Naive thymus-derived CD4-positive, alpha-beta T cell (primary cell): ENCODE measurements around the gene EIF6. TPM values are rescaled to one million over a fixed set of nuclear protein-coding genes. Genes with fewer than 3 reads are reported as not detected.
A peak's percentile ranks its signal among the peaks of the same experiment; 100 is the strongest.
"Not testable (repeated sequence)": the region's sequence is repeated elsewhere in the genome, so short reads cannot be mapped to it uniquely, and the experiment has no call there.

Source experiments
- ATAC-seq: fragments of 150-1000 bp; cut with Tn5 transposase; 2 replicates; pipeline ENCODE4 v1.10.0; 2021; ENCODE audit warnings: mild to moderate bottlenecking, moderate library complexity
- CTCF ChIA-PET: fragments of 350-600 bp; sonication (Branson Sonifier 250); formaldehyde crosslinking; loops from one replicate; lab custom pipeline; 2021; ENCODE audit warnings: antibody characterized with exemption; lab: Charles Lee
- POLR2A ChIA-PET: fragments of 350-600 bp; sonication (Branson Sonifier 250); formaldehyde crosslinking; loops from one replicate; lab custom pipeline; 2021; ENCODE audit warnings: antibody characterized with exemption, inconsistent platforms; lab: Charles Lee
- DNase-seq, 9 donors: peaks; one replicate each; pipeline versions ENCODE4 v3.0.0 to v3.0.0-alpha.2; 2020 to 2022; ENCODE audit warnings: mixed read lengths in 1 of 9
- H3K27ac ChIP-seq: one replicate; pipeline ENCODE4 v1.7.0; 2013; ENCODE audit warnings: mild to moderate bottlenecking, low read depth, low read length, moderate library complexity
- H3K27me3 ChIP-seq, 2 donors: one replicate each; pipeline ENCODE4 v1.7.0; 2013; ENCODE audit warnings: low read length in 2 of 2, mild to moderate bottlenecking in 2 of 2, moderate library complexity in 2 of 2; ENCODE audit not compliant: control insufficient read depth in 2 of 2, insufficient read depth in 2 of 2
- H3K36me3 ChIP-seq, 3 experiments: 1 replicate in 2 of 3; 2 replicates in 1 of 3; pipeline ENCODE4 v1.7.0; 2013; ENCODE audit warnings: low read length in 3 of 3, mild to moderate bottlenecking in 3 of 3, moderate library complexity in 1 of 3; ENCODE audit not compliant: insufficient read depth in 3 of 3, control insufficient read depth in 2 of 3
- H3K4me1 ChIP-seq, 2 donors: one replicate each; pipeline ENCODE4 v1.7.0; 2013; ENCODE audit warnings: low read length in 2 of 2, mild to moderate bottlenecking in 2 of 2, moderate library complexity in 1 of 2; ENCODE audit not compliant: control insufficient read depth in 2 of 2, insufficient read depth in 2 of 2
- H3K4me3 ChIP-seq: 2 replicates; pipeline ENCODE4 v1.7.0; 2013; ENCODE audit warnings: mild to moderate bottlenecking, low read length
- H3K9me3 ChIP-seq, 3 experiments: 1 replicate in 2 of 3; 2 replicates in 1 of 3; pipeline ENCODE4 v1.7.0; 2013; ENCODE audit warnings: low read length in 3 of 3; ENCODE audit not compliant: control insufficient read depth in 2 of 3
- H3K27ac Mint-ChIP-seq, 9 donors: one replicate each; pipeline ENCODE4 v1.8.0; 2020 to 2022; ENCODE audit warnings: mixed read lengths in 9 of 9, mild to moderate bottlenecking in 8 of 9, moderate library complexity in 5 of 9, inconsistent platforms in 2 of 9
- H3K27me3 Mint-ChIP-seq, 5 donors: one replicate each; pipeline ENCODE4 v1.8.0; 2021 to 2022; ENCODE audit warnings: mixed read lengths in 5 of 5, mild to moderate bottlenecking in 1 of 5
- H3K36me3 Mint-ChIP-seq, 5 donors: one replicate each; pipeline ENCODE4 v1.8.0; 2020 to 2022; ENCODE audit warnings: mixed read lengths in 5 of 5, mild to moderate bottlenecking in 3 of 5, inconsistent platforms in 1 of 5
- H3K4me1 Mint-ChIP-seq, 7 donors: one replicate each; pipeline ENCODE4 v1.8.0; 2020 to 2022; ENCODE audit warnings: mixed read lengths in 7 of 7, mild to moderate bottlenecking in 3 of 7, inconsistent platforms in 1 of 7
- H3K4me3 Mint-ChIP-seq, 10 donors: one replicate each; pipeline ENCODE4 v1.8.0; 2020 to 2022; ENCODE audit warnings: mild to moderate bottlenecking in 10 of 10, mixed read lengths in 10 of 10, moderate library complexity in 6 of 10, inconsistent platforms in 2 of 10
- H3K9me3 Mint-ChIP-seq, 11 donors: one replicate each; pipeline ENCODE4 v1.8.0; 2020 to 2022; ENCODE audit warnings: mixed read lengths in 11 of 11, mild to moderate bottlenecking in 4 of 11, inconsistent platforms in 1 of 11, moderate library complexity in 1 of 11
- intact Hi-C, 2 donors: fragments of 100-400 bp; cut with micrococcal nuclease; formaldehyde crosslinking; loops; one replicate each; pipeline ENCODE4 v1.15.1; 2023
- polyA plus RNA-seq, 2 donors: library from polyadenylated mRNA; unstranded; fragments of 300-500 nt; fragmentation: Illumina TruSeq; gene quantifications; one replicate each; pipeline ENCODE4 v1.2.3, GENCODE V29; 2021
- total RNA-seq, 6 experiments: library from RNA in 5 of 6; stranded (reverse) in 5 of 6; gene quantifications; 1 replicate in 5 of 6; 2 replicates in 1 of 6; pipeline ENCODE4 v1.2.3 and lab custom pipeline; 2021 to 2026

Gene EIF6
- total and polyA plus RNA-seq, 7 experiments from 2014 or later: 35.4 to 150 (median 55.2) TPM

DNA sequence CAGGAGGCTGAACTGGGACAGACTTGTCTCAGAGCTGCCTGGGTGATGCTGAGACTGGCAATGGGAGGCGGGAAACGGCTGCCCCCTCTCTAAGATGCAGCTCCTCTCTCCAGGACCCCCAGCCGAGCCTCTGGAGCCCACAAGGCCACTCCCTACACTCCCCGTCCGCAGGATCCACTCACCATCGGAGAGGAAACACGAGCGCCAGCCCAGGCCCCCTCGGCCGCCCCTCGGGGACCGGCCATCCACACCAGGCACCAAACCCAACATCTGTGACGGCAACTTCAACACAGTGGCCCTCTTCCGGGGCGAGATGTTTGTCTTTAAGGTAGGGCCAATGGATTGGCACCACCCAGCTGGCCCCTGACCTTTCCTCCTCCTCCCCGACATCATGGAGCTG is 17.5 kb downstream of the EIF6 start:
- H3K4me1 Mint-ChIP-seq: peaks cover 0 to 25% (median 11%) of the 10 kb centered on the region in 7 donors
- no peak overlapping the region for H3K4me3 Mint-ChIP-seq
- H3K36me3 Mint-ChIP-seq: peaks cover 0 to 35% (median 9%) of the 10 kb centered on the region in 5 donors
- DNase-seq: no peak
- ATAC-seq: no peak
- H3K9me3 Mint-ChIP-seq: no peaks in the 10 kb centered on the region
- no peak overlapping the region for H3K27ac ChIP-seq
- no peaks in the 10 kb centered on the region for H3K27me3 ChIP-seq
- intact Hi-C loops: loop anchor here in 1 of 2 donors (5.0 kb wide), 1 partner anchor 435 kb away; no protein-coding TSS in a partner anchor
- no peaks in the 10 kb centered on the region for H3K27me3 Mint-ChIP-seq
- H3K9me3 ChIP-seq: no peaks in the 10 kb centered on the region
- no peaks in the 10 kb centered on the region for H3K4me1 ChIP-seq
- POLR2A ChIA-PET: no interaction called here
- H3K36me3 ChIP-seq: peaks cover 0 to 61% (median 6%) of the 10 kb centered on the region in 3 experiments
- no peak overlapping the region for H3K4me3 ChIP-seq
- CTCF ChIA-PET: no interaction called here
- H3K27ac Mint-ChIP-seq: peak overlapping the region in 1 of 9 donors; percentile 23

DNA sequence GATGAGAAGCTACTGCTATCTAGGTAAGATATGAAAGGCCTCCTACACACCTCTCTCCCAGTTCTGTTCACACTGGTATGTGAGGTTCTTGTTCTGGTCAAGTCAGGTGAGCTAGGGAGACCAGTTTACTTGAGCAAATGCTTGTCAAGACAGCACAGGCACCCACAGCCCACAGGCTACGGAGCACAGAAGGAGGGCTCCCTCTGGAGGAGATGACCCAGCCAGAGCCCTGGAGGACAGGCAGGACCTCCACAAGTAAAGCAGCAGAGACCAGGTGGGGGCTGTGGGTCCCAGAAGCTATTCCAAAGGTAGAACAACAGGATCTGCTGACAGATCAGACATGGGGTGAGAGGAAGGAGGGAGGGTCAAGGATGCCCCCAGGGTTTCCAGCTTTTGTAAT is 19.8 kb downstream of the EIF6 start:
- peaks cover 0 to 55% (median 6%) of the 10 kb centered on the region in 3 experiments for H3K36me3 ChIP-seq
- no peak overlapping the region for H3K4me3 Mint-ChIP-seq
- no peaks in the 10 kb centered on the region for H3K4me1 ChIP-seq
- no peaks in the 10 kb centered on the region for H3K9me3 ChIP-seq
- no peaks in the 10 kb centered on the region for H3K9me3 Mint-ChIP-seq
- intact Hi-C loops: loop anchor here in 1 of 2 donors (5.0 kb wide), 1 partner anchor 432 kb away; no protein-coding TSS in a partner anchor
- ChIA-PET POLR2A (no interaction called here), CTCF (no interaction called here)
- no peaks in the 10 kb centered on the region for H3K27me3 ChIP-seq
- no peak for ATAC-seq
- peaks cover 0 to 28% (median 9%) of the 10 kb centered on the region in 5 donors for H3K36me3 Mint-ChIP-seq
- no peak for DNase-seq
- H3K27ac Mint-ChIP-seq: peak overlapping the region in 1 of 9 donors; percentile 14
- no peaks in the 10 kb centered on the region for H3K27me3 Mint-ChIP-seq
- H3K27ac ChIP-seq: no peak overlapping the region
- peaks cover 0 to 21% (median 8%) of the 10 kb centered on the region in 7 donors for H3K4me1 Mint-ChIP-seq
- no peak overlapping the region for H3K4me3 ChIP-seq

DNA sequence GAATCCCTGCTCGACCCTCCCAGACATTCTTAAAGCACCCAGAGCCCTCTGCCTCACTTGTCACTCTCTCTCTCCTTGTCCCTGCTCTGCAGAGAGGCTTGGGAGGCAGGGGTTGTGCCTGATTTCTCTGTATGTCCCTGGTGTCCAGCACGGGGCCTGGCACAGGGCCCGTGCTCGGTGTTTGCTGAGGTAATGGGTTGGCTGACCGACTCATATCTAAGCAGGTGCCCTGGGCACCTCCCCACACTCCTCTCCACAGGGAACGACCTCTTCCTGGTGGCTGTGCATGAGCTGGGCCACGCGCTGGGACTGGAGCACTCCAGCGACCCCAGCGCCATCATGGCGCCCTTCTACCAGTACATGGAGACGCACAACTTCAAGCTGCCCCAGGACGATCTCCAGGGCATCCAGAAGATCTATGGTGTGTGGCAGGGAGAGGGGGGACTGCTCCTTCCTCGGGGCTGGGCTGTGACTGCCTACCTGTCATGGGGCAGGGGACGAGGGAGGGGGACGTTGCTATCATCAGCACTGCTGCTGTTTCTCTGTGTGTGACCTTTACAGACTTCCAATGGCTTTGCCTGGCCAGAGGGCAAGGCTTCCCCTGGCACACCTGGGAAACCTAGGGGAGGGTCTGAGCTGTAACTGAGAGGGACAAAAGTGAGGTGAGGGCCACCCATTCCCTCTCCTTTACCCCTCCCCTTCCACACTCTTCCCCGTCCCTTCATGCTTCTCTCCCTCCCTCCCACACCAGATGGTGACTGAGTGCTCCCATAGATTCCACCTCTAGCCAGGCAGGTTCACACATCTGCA is 20.8 kb downstream of the EIF6 start:
- POLR2A ChIA-PET: no interaction called here
- H3K27ac ChIP-seq: no peak overlapping the region
- ATAC-seq: no peak
- no peak overlapping the region for H3K4me3 ChIP-seq
- Mint-ChIP-seq H3K4me1 (peaks cover 0 to 19% (median 8%) of the 10 kb centered on the region in 7 donors), H3K4me3 (no peak overlapping the region), H3K36me3 (peaks cover 0 to 33% (median 5%) of the 10 kb centered on the region in 5 donors), H3K27ac (no peak overlapping the region), H3K27me3 (no peaks in the 10 kb centered on the region), H3K9me3 (no peaks in the 10 kb centered on the region)
- no peaks in the 10 kb centered on the region for H3K4me1 ChIP-seq
- H3K27me3 ChIP-seq: no peaks in the 10 kb centered on the region
- intact Hi-C loops: no loop called here
- H3K36me3 ChIP-seq: peaks cover 0 to 60% (median 6%) of the 10 kb centered on the region in 3 experiments
- DNase-seq: no peak
- CTCF ChIA-PET: interaction anchor here (0.7 kb wide), 1 partner anchor 163 kb away, joined by 3 read pairs; no protein-coding TSS in a partner anchor
- H3K9me3 ChIP-seq: no peaks in the 10 kb centered on the region

DNA sequence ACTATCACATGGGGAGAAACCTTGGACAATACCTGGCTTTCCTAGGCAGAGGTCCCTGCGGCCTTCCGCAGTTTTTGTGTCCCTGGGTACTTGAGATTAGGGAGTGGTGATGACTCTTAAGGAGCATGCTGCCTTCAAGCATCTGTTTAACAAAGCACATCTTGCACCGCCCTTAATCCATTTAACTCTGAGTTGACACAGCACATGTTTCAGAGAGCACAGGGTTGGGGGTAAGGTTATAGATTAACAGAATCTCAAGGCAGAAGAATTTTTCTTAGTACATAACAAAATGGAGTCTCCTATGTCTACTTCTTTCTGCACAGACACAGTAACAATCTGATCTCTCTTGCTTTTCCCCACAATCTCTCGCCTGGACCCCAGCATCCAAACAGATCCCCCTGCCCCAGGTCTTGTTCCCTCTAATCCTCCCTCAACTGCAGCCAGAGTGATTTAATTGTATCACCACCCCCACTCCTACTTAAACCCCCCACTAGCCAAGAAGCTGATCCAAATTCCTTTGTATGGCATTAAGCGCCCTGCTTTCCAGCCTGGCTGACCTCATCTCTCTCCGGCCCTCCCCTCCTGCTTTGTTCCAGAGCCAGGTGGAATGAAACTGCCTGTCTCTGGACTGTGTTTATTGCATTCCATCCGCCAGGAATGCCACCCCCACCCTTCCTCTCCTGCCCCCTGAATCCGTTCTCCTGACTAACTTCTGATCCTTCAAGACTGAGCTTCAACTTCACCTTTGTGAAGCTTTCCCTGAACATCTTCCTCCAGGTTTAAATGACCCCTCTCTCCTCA is 21.6 kb downstream of the EIF6 start:
- H3K9me3 Mint-ChIP-seq, ATAC-seq, H3K27ac ChIP-seq, H3K9me3 ChIP-seq, H3K4me3 Mint-ChIP-seq, intact Hi-C loops, H3K27me3 ChIP-seq, H3K4me1 ChIP-seq, H3K4me3 ChIP-seq, DNase-seq, H3K27me3 Mint-ChIP-seq: not testable (repeated sequence)
- H3K36me3 ChIP-seq: peaks cover 0 to 56% (median 6%) of the 10 kb centered on the region in 3 experiments
- ChIA-PET CTCF (interaction anchor here (0.7 kb wide), 1 partner anchor 162 kb away, joined by 3 read pairs; no protein-coding TSS in a partner anchor), POLR2A (interaction anchor here (0.6 kb wide), 1 partner anchor 15 kb away, joined by 3 read pairs; no protein-coding TSS in a partner anchor)
- peak overlapping the region in 1 of 9 donors; percentile 53 for H3K27ac Mint-ChIP-seq
- peaks cover 0 to 35% (median 5%) of the 10 kb centered on the region in 5 donors for H3K36me3 Mint-ChIP-seq
- peaks cover 0 to 19% (median 7%) of the 10 kb centered on the region in 7 donors for H3K4me1 Mint-ChIP-seq

DNA sequence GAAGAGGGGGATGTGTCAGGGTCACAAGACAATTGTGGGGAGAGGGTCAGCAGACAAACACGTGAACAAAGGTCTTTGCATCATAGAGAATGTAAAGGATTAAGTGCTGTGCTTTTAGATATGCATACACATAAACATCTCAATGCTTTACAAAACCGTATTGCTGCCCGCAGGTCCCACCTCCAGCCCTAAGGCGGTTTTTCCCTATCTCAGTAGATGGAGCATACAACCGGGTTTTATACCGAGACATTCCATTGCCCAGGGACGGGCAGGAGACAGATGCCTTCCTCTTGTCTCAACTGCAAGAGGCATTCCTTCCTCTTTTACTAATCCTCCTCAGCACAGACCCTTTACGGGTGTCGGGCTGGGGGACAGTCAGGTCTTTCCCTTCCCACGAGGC is 22.3 kb downstream of the EIF6 start:
- H3K9me3 ChIP-seq, intact Hi-C loops, H3K27ac Mint-ChIP-seq, H3K27me3 Mint-ChIP-seq, H3K4me3 ChIP-seq, DNase-seq, H3K4me3 Mint-ChIP-seq, H3K27me3 ChIP-seq, POLR2A ChIA-PET, H3K27ac ChIP-seq, H3K4me1 ChIP-seq, CTCF ChIA-PET, H3K9me3 Mint-ChIP-seq, ATAC-seq: not testable (repeated sequence)
- H3K36me3 ChIP-seq: peaks cover 0 to 49% (median under 1%) of the 10 kb centered on the region in 3 experiments
- Mint-ChIP-seq H3K36me3 (peaks cover under 1 to 31% (median 1%) of the 10 kb centered on the region in 5 donors), H3K4me1 (peaks cover 0 to 12% (median 5%) of the 10 kb centered on the region in 7 donors)

DNA sequence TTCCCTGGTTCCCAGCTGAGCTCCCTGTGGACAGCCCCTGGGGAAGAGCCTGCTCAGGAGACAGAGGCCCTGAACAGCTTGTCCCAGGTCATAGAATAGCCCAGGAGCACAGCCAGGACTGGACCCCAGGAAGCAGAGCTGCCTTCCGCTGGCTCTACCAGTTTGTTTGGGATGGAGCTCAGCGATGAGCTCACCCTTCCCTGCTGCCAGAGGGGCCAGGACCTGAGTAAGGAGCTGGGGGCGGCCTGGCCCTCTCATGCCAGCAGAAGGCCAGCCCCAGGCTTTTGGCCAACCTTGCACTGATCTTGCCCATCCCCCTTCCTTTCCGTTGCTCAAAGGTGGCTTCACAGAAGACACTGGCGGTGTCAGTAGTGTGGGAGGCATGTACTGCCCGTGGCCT is 24.1 kb downstream of the EIF6 start:
- Histone ChIP-seq H3K27ac (no peak overlapping the region), H3K4me1 (no peaks in the 10 kb centered on the region), H3K36me3 (peaks cover 0 to 32% (median 0%) of the 10 kb centered on the region in 3 experiments), H3K9me3 (no peaks in the 10 kb centered on the region), H3K27me3 (no peaks in the 10 kb centered on the region), H3K4me3 (no peak overlapping the region)
- H3K4me1 Mint-ChIP-seq: peaks cover 0 to 10% (median 3%) of the 10 kb centered on the region in 7 donors
- ATAC-seq (no peak), DNase-seq (no peak)
- no peak overlapping the region for H3K4me3 Mint-ChIP-seq
- no peaks in the 10 kb centered on the region for H3K27me3 Mint-ChIP-seq
- ChIA-PET CTCF (no interaction called here), POLR2A (interaction anchor here (0.7 kb wide), 1 partner anchor 19 kb away, joined by 3 read pairs; no protein-coding TSS in a partner anchor)
- H3K27ac Mint-ChIP-seq: peak overlapping the region in 1 of 9 donors; percentile 29
- H3K9me3 Mint-ChIP-seq: no peaks in the 10 kb centered on the region
- peaks cover 4 to 34% (median 12%) of the 10 kb centered on the region in 5 donors for H3K36me3 Mint-ChIP-seq
- intact Hi-C loops: no loop called here
